ENCODE data around the gene IFT74.
A peak's percentile ranks its signal among the peaks of the same experiment; 100 is the strongest.

Gene IFT74

DNA sequence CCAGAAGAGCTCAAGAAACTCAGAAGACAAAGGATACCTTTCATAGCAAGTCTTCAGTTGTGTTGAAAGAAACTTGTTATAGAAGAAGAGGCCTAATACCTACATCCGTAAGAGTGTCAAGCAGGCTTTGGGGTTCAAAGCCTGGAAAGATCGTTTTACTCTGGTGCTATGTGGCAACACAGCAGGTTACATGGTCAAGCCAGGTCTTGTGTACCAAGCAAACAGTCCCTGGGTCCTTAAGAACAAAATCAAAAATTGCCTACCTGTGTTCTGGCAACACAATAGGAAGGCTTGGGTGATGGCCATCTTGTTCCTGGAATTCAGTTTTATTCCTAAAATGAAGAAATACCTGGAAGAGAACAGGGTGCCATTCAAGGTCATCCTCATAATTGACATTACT, 81.3 kb downstream of the IFT74 start:
- H3K4me3 ChIP-seq (ENCODE audit: extremely low read depth, insufficient read depth, low read length, poor library complexity, severe bottlenecking), result no peak overlapping the region
- H3K9me3 ChIP-seq (ENCODE audit: control insufficient read depth, low read length), result no peaks in the 10 kb centered on the region
- H3K4me1 ChIP-seq (ENCODE audit: control insufficient read depth, insufficient read depth, low read length, poor library complexity, severe bottlenecking), result no peaks in the 10 kb centered on the region
- 100% methylated on average over 2 of the region's 2 CpGs for WGBS, 2 experiments (ENCODE audit: insufficient coverage in 2 of 2)
- no peak overlapping the region for H3K27ac ChIP-seq (ENCODE audit: low read depth, low read length, severe bottlenecking)
- no peaks in the 10 kb centered on the region for H3K36me3 ChIP-seq (ENCODE audit: control insufficient read depth, insufficient read depth, low read length)

DNA sequence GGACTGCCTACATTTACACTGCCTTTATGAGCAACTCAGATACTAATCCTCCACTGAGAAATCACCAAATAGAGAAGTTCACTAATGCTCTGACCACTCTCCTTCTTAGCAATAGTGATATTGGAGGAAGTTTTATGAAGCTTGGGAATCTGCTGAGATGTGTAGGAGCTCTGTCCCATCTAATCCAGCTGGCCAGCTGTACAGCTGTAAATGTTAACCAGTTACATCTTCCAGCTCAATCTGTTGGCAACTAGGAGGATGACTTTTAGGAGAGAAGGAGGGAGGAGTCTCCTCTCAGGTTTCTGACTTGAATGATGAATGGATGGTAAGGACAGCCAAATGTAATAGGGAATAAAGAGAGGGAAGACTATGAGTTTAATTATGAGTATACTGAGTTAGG, 85.5 kb downstream of the IFT74 start:
- H3K9me3 ChIP-seq (ENCODE audit: control insufficient read depth, low read length), result no peaks in the 10 kb centered on the region
- H3K4me3 ChIP-seq (ENCODE audit: extremely low read depth, insufficient read depth, low read length, poor library complexity, severe bottlenecking), result no peak overlapping the region
- no peaks in the 10 kb centered on the region for H3K4me1 ChIP-seq (ENCODE audit: control insufficient read depth, insufficient read depth, low read length, poor library complexity, severe bottlenecking)
- H3K27ac ChIP-seq (ENCODE audit: low read depth, low read length, severe bottlenecking), result no peak overlapping the region
- H3K36me3 ChIP-seq (ENCODE audit: control insufficient read depth, insufficient read depth, low read length), result no peaks in the 10 kb centered on the region

DNA sequence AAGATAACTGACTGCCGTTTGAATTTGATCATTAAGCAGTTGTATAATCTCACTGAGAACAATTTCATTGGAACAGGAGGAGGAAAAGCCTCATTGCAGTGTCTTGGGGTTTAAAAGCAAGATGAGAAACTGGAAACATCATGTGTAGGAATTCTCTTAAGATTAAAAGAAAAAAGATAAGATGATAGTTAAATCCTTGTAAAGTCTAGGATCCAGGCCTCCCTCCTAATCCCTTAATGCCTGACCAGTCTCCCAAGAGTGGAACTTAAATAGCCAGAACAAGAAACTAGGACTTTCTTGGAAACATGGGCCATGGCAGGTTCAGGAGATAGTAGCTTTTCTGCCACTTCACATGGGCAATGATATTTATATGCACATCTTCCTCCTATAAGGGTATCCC, 86.3 kb downstream of the IFT74 start:
- Histone ChIP-seq H3K4me1 (ENCODE audit: control insufficient read depth, insufficient read depth, low read length, poor library complexity, severe bottlenecking) (no peaks in the 10 kb centered on the region), H3K4me3 (ENCODE audit: extremely low read depth, insufficient read depth, low read length, poor library complexity, severe bottlenecking) (no peak overlapping the region), H3K36me3 (ENCODE audit: control insufficient read depth, insufficient read depth, low read length) (no peaks in the 10 kb centered on the region), H3K27ac (ENCODE audit: low read depth, low read length, severe bottlenecking) (no peak overlapping the region), H3K9me3 (ENCODE audit: control insufficient read depth, low read length) (no peaks in the 10 kb centered on the region)
- 83% methylated on average over 1 of the region's 1 CpG; no CpG with 5 or more reads in 1 of the 2 experiments for WGBS, 2 experiments (ENCODE audit: insufficient coverage in 2 of 2)

DNA sequence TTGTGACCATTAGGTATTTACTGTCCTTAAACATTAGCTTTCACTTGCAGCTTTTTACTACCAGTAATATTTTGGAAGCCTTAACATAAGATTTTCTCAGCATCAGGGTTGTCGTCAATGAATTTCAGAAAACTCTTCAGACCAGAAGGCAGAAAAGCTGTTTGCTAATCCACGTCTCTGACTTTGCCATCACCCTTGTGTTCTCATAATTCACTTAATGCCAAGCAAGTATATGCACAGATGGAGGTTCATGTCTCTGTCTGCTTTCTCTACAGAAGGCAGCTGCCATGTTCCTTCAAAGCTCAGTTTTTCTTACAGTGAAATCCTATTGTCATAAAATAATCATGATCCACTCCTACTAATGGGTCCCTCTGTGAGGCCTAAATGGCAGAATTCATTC, 87.0 kb downstream of the IFT74 start:
- Histone ChIP-seq H3K9me3 (ENCODE audit: control insufficient read depth, low read length) (no peaks in the 10 kb centered on the region), H3K27ac (ENCODE audit: low read depth, low read length, severe bottlenecking) (no peak overlapping the region), H3K36me3 (ENCODE audit: control insufficient read depth, insufficient read depth, low read length) (no peaks in the 10 kb centered on the region), H3K4me3 (ENCODE audit: extremely low read depth, insufficient read depth, low read length, poor library complexity, severe bottlenecking) (no peak overlapping the region), H3K4me1 (ENCODE audit: control insufficient read depth, insufficient read depth, low read length, poor library complexity, severe bottlenecking) (no peaks in the 10 kb centered on the region)
- 86 to 96% methylated on average over 2 of the region's 2 CpGs for WGBS, 2 experiments (ENCODE audit: insufficient coverage in 2 of 2)

DNA sequence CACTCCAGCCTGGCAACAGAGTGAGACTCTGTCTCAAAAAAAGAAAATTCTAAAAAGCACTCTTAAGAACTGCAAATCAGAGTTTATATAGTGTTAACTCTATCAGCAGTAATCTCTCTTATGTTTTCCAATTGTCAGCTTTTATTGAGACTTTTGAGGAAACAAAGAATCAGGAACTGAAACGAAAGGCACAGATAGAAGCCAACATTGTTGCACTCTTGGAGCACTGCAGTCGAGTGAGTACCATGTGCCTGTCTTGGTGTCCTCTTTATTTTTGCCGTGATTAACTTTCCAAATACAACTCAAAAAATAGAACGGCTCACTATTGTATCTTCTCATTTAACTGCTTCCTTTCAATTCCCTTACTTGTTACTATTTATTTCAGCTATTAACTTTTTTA, 90.9 kb downstream of the IFT74 start:
- WGBS, 2 experiments (ENCODE audit: insufficient coverage in 2 of 2), result 98 to 100% methylated on average over 3 to 4 of the region's 4 CpGs

DNA sequence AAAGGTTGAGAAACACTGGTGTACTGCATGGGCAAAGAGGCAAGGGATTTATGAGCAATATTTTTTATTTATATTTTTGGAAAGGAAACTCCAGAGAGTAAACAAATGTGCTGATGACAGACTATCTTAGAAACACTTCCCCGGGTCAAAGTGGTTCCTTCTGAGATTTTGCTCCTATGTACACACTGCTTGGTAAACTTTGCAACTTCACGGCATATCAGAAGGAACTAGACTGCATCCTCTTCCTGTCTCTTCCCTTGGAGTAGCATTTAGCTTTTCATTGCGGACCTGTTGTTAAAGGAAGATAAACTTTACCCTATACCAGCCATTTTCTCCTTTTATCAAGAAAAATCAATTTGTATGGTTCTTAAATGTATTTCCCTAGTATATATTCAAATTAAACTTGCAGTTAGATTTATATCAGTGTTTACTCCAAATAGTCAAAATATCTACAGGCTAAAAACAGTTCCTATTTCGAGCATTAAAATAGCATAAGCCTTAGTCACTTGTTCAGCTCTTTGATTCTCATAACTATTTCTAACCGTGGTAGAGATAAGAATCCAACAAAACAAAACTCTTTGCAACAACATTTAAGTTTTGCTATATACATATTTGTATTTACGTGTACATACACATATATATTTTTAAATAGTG, 97.3 kb downstream of the IFT74 start:
- Histone ChIP-seq H3K4me3 (ENCODE audit: extremely low read depth, insufficient read depth, low read length, poor library complexity, severe bottlenecking) (no peak overlapping the region), H3K9me3 (ENCODE audit: control insufficient read depth, low read length) (no peaks in the 10 kb centered on the region), H3K27ac (ENCODE audit: low read depth, low read length, severe bottlenecking) (peak overlapping the region; percentile 75), H3K4me1 (ENCODE audit: control insufficient read depth, insufficient read depth, low read length, poor library complexity, severe bottlenecking) (peaks cover 8% of the 10 kb centered on the region), H3K36me3 (ENCODE audit: control insufficient read depth, insufficient read depth, low read length) (peaks cover 7% of the 10 kb centered on the region)
- 44 to 100% methylated on average over 1 to 2 of the region's 6 CpGs for WGBS, 2 experiments (ENCODE audit: insufficient coverage in 2 of 2)

More for the DNA sequence above, 90.9 kb downstream of the IFT74 start:
- Histone ChIP-seq H3K9me3 (ENCODE audit: control insufficient read depth, low read length) (no peaks in the 10 kb centered on the region), H3K27ac (ENCODE audit: low read depth, low read length, severe bottlenecking) (no peak overlapping the region), H3K4me1 (ENCODE audit: control insufficient read depth, insufficient read depth, low read length, poor library complexity, severe bottlenecking) (no peaks in the 10 kb centered on the region), H3K4me3 (ENCODE audit: extremely low read depth, insufficient read depth, low read length, poor library complexity, severe bottlenecking) (no peak overlapping the region), H3K36me3 (ENCODE audit: control insufficient read depth, insufficient read depth, low read length) (peaks cover 7% of the 10 kb centered on the region)

DNA sequence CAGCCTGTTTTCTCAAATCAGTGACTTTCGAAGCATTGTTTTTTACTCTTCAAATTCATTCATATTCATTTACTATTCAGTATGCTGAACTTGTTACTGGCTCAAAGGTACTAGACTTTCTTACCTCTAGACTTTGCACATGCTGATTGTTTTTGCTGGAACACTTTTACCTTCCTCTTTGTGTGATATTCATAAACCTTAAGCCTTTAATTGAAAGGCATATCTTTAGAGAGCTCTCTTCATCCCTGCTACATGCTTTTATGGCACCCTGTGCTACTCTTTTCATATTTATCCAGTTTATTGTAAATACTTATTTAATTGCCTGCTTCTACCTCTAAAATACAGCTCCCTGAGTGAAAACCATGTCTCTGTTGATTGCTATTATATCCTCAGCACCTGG, 97.9 kb downstream of the IFT74 start:
- no peak overlapping the region for H3K4me3 ChIP-seq (ENCODE audit: extremely low read depth, insufficient read depth, low read length, poor library complexity, severe bottlenecking)
- no peaks in the 10 kb centered on the region for H3K9me3 ChIP-seq (ENCODE audit: control insufficient read depth, low read length)
- H3K27ac ChIP-seq (ENCODE audit: low read depth, low read length, severe bottlenecking), result no peak overlapping the region
- H3K4me1 ChIP-seq (ENCODE audit: control insufficient read depth, insufficient read depth, low read length, poor library complexity, severe bottlenecking), result peaks cover 8% of the 10 kb centered on the region
- WGBS, 2 experiments (ENCODE audit: insufficient coverage in 2 of 2), result 100% methylated on average over 1 of the region's 1 CpG; no CpG with 5 or more reads in 1 of the 2 experiments
- peaks cover 4% of the 10 kb centered on the region for H3K36me3 ChIP-seq (ENCODE audit: control insufficient read depth, insufficient read depth, low read length)

DNA sequence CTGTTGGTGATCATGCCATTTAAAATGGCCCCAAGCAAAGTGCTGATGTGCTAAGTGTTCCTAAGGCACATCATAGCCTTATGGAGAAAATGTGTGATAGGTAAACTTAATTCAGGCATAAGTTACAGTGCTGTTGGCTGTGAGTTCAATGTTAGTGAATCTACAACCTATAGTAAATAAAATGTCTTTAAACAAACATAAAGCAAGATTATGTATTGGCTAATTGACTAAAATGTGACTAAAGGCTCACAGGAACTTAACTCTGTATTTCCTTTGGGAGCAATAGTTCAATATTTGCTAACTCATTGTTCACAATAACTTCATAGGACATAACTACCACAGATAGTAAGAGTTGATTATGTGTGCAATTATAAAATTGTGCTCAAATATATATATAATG, 98.6 kb downstream of the IFT74 start:
- Histone ChIP-seq H3K9me3 (ENCODE audit: control insufficient read depth, low read length) (no peaks in the 10 kb centered on the region), H3K27ac (ENCODE audit: low read depth, low read length, severe bottlenecking) (no peak overlapping the region), H3K36me3 (ENCODE audit: control insufficient read depth, insufficient read depth, low read length) (peaks cover 4% of the 10 kb centered on the region), H3K4me1 (ENCODE audit: control insufficient read depth, insufficient read depth, low read length, poor library complexity, severe bottlenecking) (peaks cover 8% of the 10 kb centered on the region), H3K4me3 (ENCODE audit: extremely low read depth, insufficient read depth, low read length, poor library complexity, severe bottlenecking) (no peak overlapping the region)

DNA sequence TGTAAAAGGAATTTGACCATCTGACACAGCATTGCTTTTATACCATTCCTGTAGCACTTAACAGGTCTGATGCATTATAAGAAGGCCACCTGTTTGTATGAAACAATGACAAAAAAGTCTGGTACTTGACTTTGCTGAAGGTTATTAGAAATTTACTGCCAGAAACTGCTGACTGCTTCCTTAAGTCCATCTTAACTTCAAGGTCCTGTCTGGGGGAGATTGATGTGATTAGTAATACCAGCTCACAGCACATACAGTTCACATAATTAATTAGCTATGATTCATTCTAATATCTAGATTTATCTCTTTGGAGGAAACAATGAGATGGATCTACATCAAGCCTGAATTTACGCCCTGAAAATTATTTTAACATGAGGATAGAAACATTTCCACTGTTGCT, 103.2 kb downstream of the IFT74 start:
- Histone ChIP-seq H3K4me3 (ENCODE audit: extremely low read depth, insufficient read depth, low read length, poor library complexity, severe bottlenecking) (no peak overlapping the region), H3K36me3 (ENCODE audit: control insufficient read depth, insufficient read depth, low read length) (no peaks in the 10 kb centered on the region), H3K27ac (ENCODE audit: low read depth, low read length, severe bottlenecking) (no peak overlapping the region), H3K4me1 (ENCODE audit: control insufficient read depth, insufficient read depth, low read length, poor library complexity, severe bottlenecking) (no peaks in the 10 kb centered on the region), H3K9me3 (ENCODE audit: control insufficient read depth, low read length) (no peaks in the 10 kb centered on the region)
- WGBS, 2 experiments (ENCODE audit: insufficient coverage in 2 of 2), result no CpG with 5 or more reads among the region's 1 CpG

DNA sequence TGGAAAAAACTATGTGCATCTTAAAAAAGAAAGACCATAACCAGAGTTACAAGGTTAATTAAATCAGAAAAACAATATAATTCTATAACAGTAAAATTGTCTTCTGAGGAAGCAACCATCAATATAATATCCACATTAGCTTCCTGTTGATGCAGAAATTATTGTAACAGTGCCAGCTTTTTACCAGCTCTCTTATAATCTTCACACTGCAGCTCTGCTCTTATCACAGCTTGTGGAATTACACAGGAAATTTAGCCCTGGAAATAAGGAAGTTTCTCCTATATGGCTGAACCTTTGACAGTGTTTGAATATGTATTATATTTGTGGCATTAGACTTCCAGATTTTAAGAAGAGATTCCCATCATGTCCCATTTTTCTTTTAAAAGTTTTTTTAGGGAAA, 103.7 kb downstream of the IFT74 start:
- Histone ChIP-seq H3K9me3 (ENCODE audit: control insufficient read depth, low read length) (no peaks in the 10 kb centered on the region), H3K4me1 (ENCODE audit: control insufficient read depth, insufficient read depth, low read length, poor library complexity, severe bottlenecking) (no peaks in the 10 kb centered on the region), H3K4me3 (ENCODE audit: extremely low read depth, insufficient read depth, low read length, poor library complexity, severe bottlenecking) (no peak overlapping the region), H3K36me3 (ENCODE audit: control insufficient read depth, insufficient read depth, low read length) (no peaks in the 10 kb centered on the region), H3K27ac (ENCODE audit: low read depth, low read length, severe bottlenecking) (no peak overlapping the region)

DNA sequence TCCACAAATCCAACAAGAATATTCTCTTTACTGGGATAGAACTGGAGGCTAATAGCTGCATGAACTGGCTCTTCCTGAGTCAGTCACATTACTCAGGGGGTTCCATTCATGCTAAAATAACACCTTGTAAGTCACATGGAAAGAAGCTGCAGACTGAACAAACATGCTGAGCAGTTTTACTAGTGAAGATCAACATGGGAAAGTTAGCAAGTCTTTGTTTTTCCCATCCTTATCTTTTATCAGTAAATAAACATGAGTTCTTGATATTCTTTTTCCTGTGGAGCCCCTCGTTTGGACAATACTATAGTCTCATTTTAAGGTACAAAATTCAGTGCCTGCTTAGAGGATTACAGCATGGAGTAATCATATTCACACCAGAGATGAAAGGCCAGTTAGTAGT, 109.1 kb downstream of the IFT74 start:
- Histone ChIP-seq H3K36me3 (ENCODE audit: control insufficient read depth, insufficient read depth, low read length) (no peaks in the 10 kb centered on the region), H3K4me1 (ENCODE audit: control insufficient read depth, insufficient read depth, low read length, poor library complexity, severe bottlenecking) (peaks cover 3% of the 10 kb centered on the region), H3K9me3 (ENCODE audit: control insufficient read depth, low read length) (no peaks in the 10 kb centered on the region), H3K4me3 (ENCODE audit: extremely low read depth, insufficient read depth, low read length, poor library complexity, severe bottlenecking) (no peak overlapping the region), H3K27ac (ENCODE audit: low read depth, low read length, severe bottlenecking) (peak overlapping the region; percentile 41)
- WGBS, 2 experiments (ENCODE audit: insufficient coverage in 2 of 2), result no CpG with 5 or more reads among the region's 1 CpG

All from mesodermal cell (in vitro differentiated cells).